GM12878 (cell line): ENCODE data around the gene CD34. TPM values are rescaled to one million over a fixed set of nuclear protein-coding genes. Genes with fewer than 3 reads are reported as not detected.
A peak's percentile ranks its signal among the peaks of the same experiment; 100 is the strongest.

Source experiments
- ATAC-seq: fragments of 200-7000 bp; cut with Tn5 transposase; 3 replicates; pipeline ENCODE4 v1.9.1; 2020; ENCODE audit warnings: mild to moderate bottlenecking, moderate library complexity
- BruUV-seq: library from RNA; stranded (reverse); fragments of 400-500 nt; replicated peaks from 2 replicates; lab custom pipeline; 2021; lab: Mats Ljungman, UMichigan
- CTCF ChIA-PET: fragments of 300-600 bp; sonication (Branson Sonifier 250); formaldehyde crosslinking; extraction: SDS; loops from one replicate; lab custom pipeline; 2021; ENCODE audit warnings: inconsistent platforms; lab: Yijun Ruan, JAX
- POLR2A ChIA-PET: fragments of 350-600 bp; formaldehyde crosslinking; extraction: SDS; loops from one replicate; lab custom pipeline; 2021; ENCODE audit warnings: inconsistent platforms; lab: Charles Lee
- RAD21 ChIA-PET: fragments of 300-600 bp; sonication (Branson Sonifier 250); formaldehyde crosslinking; loops from one replicate; lab custom pipeline; 2023; ENCODE audit warnings: antibody characterized with exemption; ENCODE audit not compliant: unreplicated experiment; lab: Charles Lee
- SMC1A ChIA-PET: fragments of 300-600 bp; sonication (Branson Sonifier 250); formaldehyde crosslinking; loops from one replicate; lab custom pipeline; 2023; ENCODE audit not compliant: unreplicated experiment, uncharacterized antibody; lab: Charles Lee
- DNase-seq: peaks from one replicate; pipeline ENCODE4 v3.0.0-alpha.2; 2011; ENCODE audit warnings: low read depth, low spot score
- FAIRE-seq: peaks from 3 replicates; lab custom pipeline; 2011; peaks lifted over from hg19 to GRCh38; lab: Jason Lieb, UNC
- H2AFZ ChIP-seq: 2 replicates; pipeline ENCODE4 v1.6.0; 2011; ENCODE audit warnings: low read depth, low read length, control low read depth; ENCODE audit not compliant: control insufficient read depth
- H3K27ac ChIP-seq: 2 replicates; pipeline ENCODE4 v1.5.1; 2011; ENCODE audit warnings: control low read depth; ENCODE audit not compliant: control insufficient read depth, insufficient read depth
- H3K27me3 ChIP-seq, 2 experiments: replicated peaks in 1 of 2; 2 replicates each; pipeline versions ENCODE4 v1.6.0 to v1.6.1; 2011; ENCODE audit warnings: low read length in 1 of 2; ENCODE audit not compliant: control insufficient read depth in 2 of 2, insufficient read depth in 2 of 2
- H3K36me3 ChIP-seq, 2 experiments: 2 replicates each; pipeline ENCODE4 v1.5.1; 2011; ENCODE audit warnings: low read length in 1 of 2; ENCODE audit not compliant: control insufficient read depth in 2 of 2, insufficient read depth in 2 of 2
- H3K4me1 ChIP-seq: 2 replicates; pipeline ENCODE4 v1.6.1; 2011; ENCODE audit warnings: mild to moderate bottlenecking, low read length, moderate library complexity, mixed read lengths; ENCODE audit not compliant: control insufficient read depth, insufficient read depth
- H3K4me2 ChIP-seq: 2 replicates; pipeline ENCODE4 v1.6.0; 2011; ENCODE audit warnings: control low read depth; ENCODE audit not compliant: control insufficient read depth, insufficient read depth
- H3K4me3 ChIP-seq: fragments of 200-600 bp; sonication (generic); 2 replicates; pipeline ENCODE4 v1.5.1; 2016
- H3K79me2 ChIP-seq: 2 replicates; pipeline ENCODE4 v1.6.0; 2011; ENCODE audit warnings: low read length; ENCODE audit not compliant: control insufficient read depth, insufficient read depth
- H3K9ac ChIP-seq: 2 replicates; pipeline ENCODE4 v1.8.0; 2011; ENCODE audit warnings: low read length, control low read depth, mixed read lengths; ENCODE audit not compliant: control insufficient read depth, insufficient read depth
- H3K9me3 ChIP-seq: replicated peaks from 3 replicates; pipeline ENCODE4 v1.5.1; 2011; ENCODE audit warnings: mild to moderate bottlenecking, low read length; ENCODE audit not compliant: control insufficient read depth, insufficient read depth
- H4K20me1 ChIP-seq: 2 replicates; pipeline ENCODE4 v1.6.0; 2011; ENCODE audit not compliant: control insufficient read depth, insufficient read depth
- CUX1 ChIP-seq: IDR thresholded peaks from 2 replicates; pipeline ENCODE4 v1.6.1; 2012; ENCODE audit warnings: improper control_type of control experiment, low read depth, low read length; ENCODE audit not compliant: insufficient replicate concordance
- FOXK2 ChIP-seq: fragments of 450-650 bp; IDR thresholded peaks from 2 replicates; pipeline ENCODE4 v1.6.1; 2017; ENCODE audit warnings: mild to moderate bottlenecking, moderate library complexity
- RUNX3 ChIP-seq: IDR thresholded peaks from 2 replicates; pipeline ENCODE4 v1.6.1; 2012; ENCODE audit warnings: low read length, inconsistent platforms
- SPI1 ChIP-seq: IDR thresholded peaks from 2 replicates; pipeline ENCODE4 v1.6.1; 2011; ENCODE audit warnings: low read depth, mild to moderate bottlenecking, low read length, moderate library complexity, borderline replicate concordance; ENCODE audit not compliant: insufficient read depth
- in situ Hi-C: fragments of 300-500 bp; cut with MboI; formaldehyde crosslinking; loops from 9 replicates; pipeline ENCODE4 v1.14.3; 2018; ENCODE audit warnings: mixed read lengths
- intact Hi-C: fragments of 100-400 bp; cut with micrococcal nuclease; formaldehyde crosslinking; loops from one replicate; pipeline ENCODE4 v1.14.2; 2022; ENCODE audit not compliant: unreplicated experiment
- polyA plus RNA-seq, 11 experiments: library from polyadenylated mRNA; depleted of rRNA in 4 of 11; unstranded in 6 of 11; stranded (reverse) in 5 of 11; fragments of >200 nt; fragmentation: Nextera tagmentation in 4 of 11; fragmentation: Illumina TruSeq in 1 of 11; extraction: Ambion mirVana in 4 of 11; extraction: Trizol in 1 of 11; gene quantifications; 1 replicate in 1 of 11; 2 replicates in 10 of 11; pipeline versions ENCODE4 v1.2.1 to v1.2.3, GENCODE V29; 2011 to 2016; ENCODE audit warnings: inconsistent platforms in 2 of 11, missing spikeins in 2 of 11, low read depth in 1 of 11
- total RNA-seq, 4 experiments: library from RNA; depleted of rRNA in 3 of 4; stranded (reverse); fragments of >200 nt in 3 of 4; fragmentation: Illumina TruSeq in 1 of 4; extraction: Trizol in 1 of 4; gene quantifications; 2 replicates each; pipeline versions ENCODE4 v1.2.1 to v1.2.3, GENCODE V29; 2013 to 2021
- TF ChIP-seq, protein P1 (sequence below), 3 experiments: IDR thresholded peaks in 2 of 3; conservative IDR thresholded peaks in 1 of 3; 2 replicates each; pipeline ENCODE4 v1.5.1; 2011; ENCODE audit warnings: low read depth in 3 of 3, low read length in 3 of 3, mild to moderate bottlenecking in 3 of 3, control low read depth in 2 of 3, moderate library complexity in 2 of 3, inconsistent platforms in 1 of 3, mixed read lengths in 1 of 3; ENCODE audit not compliant: control insufficient read depth in 2 of 3, insufficient read depth in 1 of 3; ENCODE audit errors: extremely low read depth in 1 of 3

Gene CD34
- total and polyA plus RNA-seq, 10 of the 15 experiments (the other 5 are each of a cell fraction or from before 2014, with no cell fraction given) = under 0.01 to 0.08 (median 0.02) TPM; not detected in 6

DNA sequence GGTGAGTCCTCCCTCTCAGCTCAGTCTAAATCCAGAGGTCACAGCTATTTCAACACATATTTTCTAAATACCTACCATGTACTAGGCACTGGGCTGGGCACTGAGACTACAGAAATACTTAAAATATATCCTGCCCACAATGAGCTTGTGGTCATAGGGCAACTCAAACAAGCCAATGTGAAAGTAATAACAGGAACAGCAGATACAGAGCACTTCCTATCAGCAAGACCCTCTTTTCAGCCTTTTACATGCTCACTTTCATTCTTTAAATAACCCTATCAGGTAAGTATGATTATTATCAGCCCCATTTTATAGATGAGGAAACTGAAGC, 71.9 kb downstream of the CD34 start:
- CTCF ChIA-PET = interaction anchor here (1.0 to 26.0 kb wide), 5 partner anchors 9 to 48 kb away, joined by 3 to 821 read pairs (median 4); no protein-coding TSS in a partner anchor
- H3K79me2 ChIP-seq = no peaks in the 10 kb centered on the region; the same call in 1 of the 2 replicates
- ATAC-seq = peak; percentile 48
- intact Hi-C loops = no loop called here
- no peaks in the 10 kb centered on the region; the same call in 1 of the 2 replicates for H4K20me1 ChIP-seq
- SMC1A ChIA-PET = interaction anchor here (0.7 to 2.6 kb wide), 7 partner anchors 9 to 29 kb away, joined by 3 to 11 read pairs (median 4); no protein-coding TSS in a partner anchor
- H3K4me3 ChIP-seq = no peak overlapping the region
- peaks cover 0 to 6% of the 10 kb centered on the region in 2 experiments; a peak in 2 of 4 replicates for H3K36me3 ChIP-seq
- RAD21 ChIA-PET = no interaction called here
- no TSS peak for BruUV-seq
- no peaks in the 10 kb centered on the region for H3K27me3 ChIP-seq
- no peaks in the 10 kb centered on the region; the same call in 2 of the 3 replicates for H3K9me3 ChIP-seq
- H2AFZ ChIP-seq = no peak overlapping the region
- TF ChIP-seq FOXK2 (no peak), RUNX3 (peak; percentile 65), SPI1 (peak; percentile 31; the same call in 1 of the 2 replicates), CUX1 (no peak)
- TF ChIP-seq, protein P1, sequence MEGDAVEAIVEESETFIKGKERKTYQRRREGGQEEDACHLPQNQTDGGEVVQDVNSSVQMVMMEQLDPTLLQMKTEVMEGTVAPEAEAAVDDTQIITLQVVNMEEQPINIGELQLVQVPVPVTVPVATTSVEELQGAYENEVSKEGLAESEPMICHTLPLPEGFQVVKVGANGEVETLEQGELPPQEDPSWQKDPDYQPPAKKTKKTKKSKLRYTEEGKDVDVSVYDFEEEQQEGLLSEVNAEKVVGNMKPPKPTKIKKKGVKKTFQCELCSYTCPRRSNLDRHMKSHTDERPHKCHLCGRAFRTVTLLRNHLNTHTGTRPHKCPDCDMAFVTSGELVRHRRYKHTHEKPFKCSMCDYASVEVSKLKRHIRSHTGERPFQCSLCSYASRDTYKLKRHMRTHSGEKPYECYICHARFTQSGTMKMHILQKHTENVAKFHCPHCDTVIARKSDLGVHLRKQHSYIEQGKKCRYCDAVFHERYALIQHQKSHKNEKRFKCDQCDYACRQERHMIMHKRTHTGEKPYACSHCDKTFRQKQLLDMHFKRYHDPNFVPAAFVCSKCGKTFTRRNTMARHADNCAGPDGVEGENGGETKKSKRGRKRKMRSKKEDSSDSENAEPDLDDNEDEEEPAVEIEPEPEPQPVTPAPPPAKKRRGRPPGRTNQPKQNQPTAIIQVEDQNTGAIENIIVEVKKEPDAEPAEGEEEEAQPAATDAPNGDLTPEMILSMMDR (IDR thresholded peaks at IDR 0.05 in 2 of 3, conservative IDR thresholded peaks at IDR 0.05 in 1 of 3; ENCODE audit: control insufficient read depth in 2 of 3, extremely low read depth in 1 of 3, insufficient read depth in 1 of 3, low read depth in 3 of 3, low read length in 3 of 3) = no peak
- no peak for DNase-seq
- POLR2A ChIA-PET = interaction anchor here (0.9 to 1.1 kb wide), 2 partner anchors 9 to 10 kb away, joined by 4 read pairs; no protein-coding TSS in a partner anchor
- H3K4me2 ChIP-seq = no peak overlapping the region; the same call in 1 of the 2 replicates
- in situ Hi-C loops = no loop called here
- H3K27ac ChIP-seq = no peak overlapping the region
- H3K4me1 ChIP-seq = peaks cover 6% of the 10 kb centered on the region
- peak; percentile 74 for FAIRE-seq
- no peak overlapping the region for H3K9ac ChIP-seq
